ENCODE measurements around the gene FXR2. TPM values are rescaled to one million over a fixed set of nuclear protein-coding genes. Genes with fewer than 3 reads are reported as not detected.

The FXR2 gene
- total RNA-seq (2022) = 60.7 and 65.1 TPM in 2 replicates
- Bru-seq, nascent RNA = percentile 68 among the genes with signal in this experiment
- BruChase-seq, experiment 1, labeled RNA remaining after a 6-hour chase = percentile 81 among the genes with signal in this experiment
- percentile 74 among the genes with signal in this experiment for BruChase-seq, experiment 2, labeled RNA remaining after a 2-hour chase
- long read RNA-seq, transcript FXR2-201 (17 exons, 2,957 nt) = major isoform, 122 of 155 reads
- long read RNA-seq, partial matches to known transcripts = 10 of 155 reads
- long read RNA-seq, other reads (novel, unspliced or antisense) = 23 of 155 reads

DNA sequence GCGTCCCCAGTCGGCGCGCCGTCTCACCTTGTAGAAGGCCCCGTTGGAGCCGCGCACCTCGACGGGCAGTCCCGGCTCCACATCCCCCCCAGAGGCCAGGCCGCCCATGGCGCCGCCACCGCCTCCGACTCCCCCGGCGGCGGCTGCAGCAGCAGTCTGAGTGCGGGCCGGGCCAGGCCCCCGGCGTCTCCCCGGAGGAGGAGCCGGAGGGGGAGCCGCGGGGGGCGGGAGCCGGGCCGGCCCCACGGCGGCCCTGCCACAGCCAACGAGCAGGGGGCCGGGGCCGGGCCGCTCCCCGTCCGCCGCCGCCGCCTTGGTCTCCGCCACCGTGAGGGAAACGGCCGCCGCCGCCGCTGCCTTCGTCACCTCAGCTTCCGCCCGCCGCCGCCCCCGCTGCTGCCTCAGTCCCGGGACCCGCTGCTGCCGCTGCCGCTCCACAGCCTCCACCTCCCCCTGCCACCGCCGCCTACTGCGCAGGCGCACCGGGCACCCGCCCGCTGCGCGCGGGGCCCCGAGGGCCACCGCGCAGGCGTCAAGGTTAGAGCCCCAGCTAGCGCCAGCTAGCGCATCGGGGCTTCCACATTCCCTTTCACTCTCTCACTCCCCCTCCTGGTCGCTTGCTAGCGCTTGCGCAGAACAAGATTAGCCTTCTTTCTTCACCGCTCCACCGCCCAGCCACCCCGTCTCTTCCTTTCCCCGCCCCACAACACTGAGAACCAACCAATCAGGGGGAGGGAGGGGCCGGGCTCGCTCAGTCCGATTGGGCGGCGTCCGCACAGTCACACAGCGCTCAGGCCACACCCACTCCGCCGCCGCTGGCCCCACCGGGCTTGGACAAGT, at the start of gene FXR2:
Gene FXR2, minus strand, starts transcription at position 473 of the 840 bp plus-strand sequence. Its CDS starts 365 bp downstream, at position 108.
- POLR2A ChIA-PET = interaction anchor here (0.6 to 10.5 kb wide), 24 partner anchors 11 to 1958 kb away, joined by 3 to 206 read pairs (median 4); partner anchors contain the start of genes CD68, CNTROB, DNAH2 and MPDU1
- BruUV-seq (replicated peaks) = no TSS peak

GRCh38 chr17:7656958-7657609, 42.4 kb upstream of the FXR2 start:
- POLR2A ChIA-PET = interaction anchor here (1.8 kb wide), 1 partner anchor 29 kb away, joined by 5 read pairs; no protein-coding TSS in a partner anchor
- intact Hi-C loops (cut with micrococcal nuclease) = no loop called here
- H3K4me3 Mint-ChIP-seq (ENCODE audit: unreplicated experiment) = no peak overlapping the region

More for the DNA sequence above, at the start of gene FXR2:
- peak; percentile 37 for TF ChIP-seq CTCF (IDR thresholded peaks at IDR 0.05; ENCODE audit: unreplicated experiment)
- H3K4me1 Mint-ChIP-seq (ENCODE audit: insufficient read depth, unreplicated experiment) = peaks cover 32% of the 10 kb centered on the region
- peak within 1 kb of the TSS; percentile 95 for H3K27ac Mint-ChIP-seq (ENCODE audit: low read depth, unreplicated experiment)
- peaks cover 19% of the 10 kb centered on the region for H3K36me3 Mint-ChIP-seq (ENCODE audit: insufficient read depth, unreplicated experiment)
- CTCF ChIA-PET = interaction anchor here (0.6 to 3.4 kb wide), 16 partner anchors 9 to 669 kb away, joined by 3 to 15 read pairs (median 3); partner anchors contain the start of genes SAT2, SOX15, TP53 and WRAP53
- H3K9me3 Mint-ChIP-seq (ENCODE audit: unreplicated experiment) = no peaks in the 10 kb centered on the region
- peak; percentile 99 for DNase-seq (ENCODE audit: unreplicated experiment)
- peak within 1 kb of the TSS; percentile 80 for H3K4me3 Mint-ChIP-seq (ENCODE audit: unreplicated experiment)
- intact Hi-C loops (cut with micrococcal nuclease) = loop anchor here (2.0 kb wide), 1 partner anchor 24 kb away; the partner anchor contains the start of gene SOX15
- H3K27me3 Mint-ChIP-seq (ENCODE audit: insufficient read depth, unreplicated experiment) = no peaks in the 10 kb centered on the region

GRCh38 chr17:7655541-7655840, 40.8 kb upstream of the FXR2 start:
- CTCF ChIA-PET = no interaction called here
- BruUV-seq (replicated peaks) = no TSS peak
- H3K36me3 Mint-ChIP-seq (ENCODE audit: insufficient read depth, unreplicated experiment) = peaks cover 5% of the 10 kb centered on the region
- TF ChIP-seq CTCF (IDR thresholded peaks at IDR 0.05; ENCODE audit: unreplicated experiment) = no peak
- DNase-seq (ENCODE audit: unreplicated experiment) = no peak
- no peak overlapping the region for H3K4me3 Mint-ChIP-seq (ENCODE audit: unreplicated experiment)
- H3K27ac Mint-ChIP-seq (ENCODE audit: low read depth, unreplicated experiment) = no peak overlapping the region
- H3K27me3 Mint-ChIP-seq (ENCODE audit: insufficient read depth, unreplicated experiment) = peaks cover 66% of the 10 kb centered on the region
- intact Hi-C loops (cut with micrococcal nuclease) = no loop called here
- peaks cover 13% of the 10 kb centered on the region for H3K4me1 Mint-ChIP-seq (ENCODE audit: insufficient read depth, unreplicated experiment)
- POLR2A ChIA-PET = no interaction called here
- no peaks in the 10 kb centered on the region for H3K9me3 Mint-ChIP-seq (ENCODE audit: unreplicated experiment)

More at GRCh38 chr17:7656958-7657609, 42.4 kb upstream of the FXR2 start:
- Mint-ChIP-seq H3K36me3 (ENCODE audit: insufficient read depth, unreplicated experiment) (no peaks in the 10 kb centered on the region), H3K27ac (ENCODE audit: low read depth, unreplicated experiment) (no peak overlapping the region), H3K9me3 (ENCODE audit: unreplicated experiment) (no peaks in the 10 kb centered on the region), H3K27me3 (ENCODE audit: insufficient read depth, unreplicated experiment) (peaks cover 50% of the 10 kb centered on the region), H3K4me1 (ENCODE audit: insufficient read depth, unreplicated experiment) (peaks cover 6% of the 10 kb centered on the region)
- TF ChIP-seq CTCF (IDR thresholded peaks at IDR 0.05; ENCODE audit: unreplicated experiment) = no peak
- BruUV-seq (replicated peaks) = no TSS peak
- DNase-seq (ENCODE audit: unreplicated experiment) = no peak
- CTCF ChIA-PET = interaction anchor here (0.6 to 1.6 kb wide), 4 partner anchors 10 to 31 kb away, joined by 3 to 4 read pairs (median 4); no protein-coding TSS in a partner anchor

All from MCF 10A (cell line).